Mucosa of descending colon (tissue), 3 donors: ENCODE results near the gene SSR2. TPM values are rescaled to one million over a fixed set of nuclear protein-coding genes. Genes with fewer than 3 reads are reported as not detected.

Experiments used
- ATAC-seq: fragments of 200-7000 bp; cut with Tn5 transposase; one replicate; pipeline ENCODE4 v1.9.1; 2020; ENCODE audit warnings: mild to moderate bottlenecking, moderate library complexity
- DNase-seq, 3 donors: peaks; one replicate each; pipeline ENCODE4 v3.0.0-alpha.2; 2020
- H3K36me3 ChIP-seq: fragments of 200-600 bp; one replicate; pipeline ENCODE4 v1.8.0; 2021; ENCODE audit warnings: low read depth, mild to moderate bottlenecking
- H3K4me1 ChIP-seq: fragments of 200-600 bp; one replicate; pipeline ENCODE4 v1.8.0; 2021; ENCODE audit warnings: low read depth, mild to moderate bottlenecking
- H3K4me3 ChIP-seq: fragments of 200-600 bp; one replicate; pipeline ENCODE4 v1.8.0; 2021; ENCODE audit warnings: mild to moderate bottlenecking
- H3K9me3 ChIP-seq: fragments of 200-600 bp; one replicate; pipeline ENCODE4 v1.8.0; 2021; ENCODE audit warnings: mild to moderate bottlenecking
- CTCF ChIP-seq: fragments of 200-600 bp; IDR thresholded peaks from one replicate; pipeline ENCODE4 v1.8.0; 2022; ENCODE audit warnings: antibody characterized with exemption, mild to moderate bottlenecking
- intact Hi-C, 2 donors: fragments of 100-400 bp; cut with DNase I in 1 of 2; cut with micrococcal nuclease in 1 of 2; formaldehyde crosslinking; loops; one replicate each; pipeline versions ENCODE4 v1.11.0 to v1.11.1; 2022; cut with DNase I, micrococcal nuclease
- total RNA-seq, 3 donors: library from RNA; stranded (reverse); fragmentation: NEBNext Ultra II Directional in 2 of 3; extraction: Animal tissue kit (Norgen Biotek cat#: 25700) in 2 of 3; gene quantifications; one replicate each; pipeline versions ENCODE4 v1.2.1 to v1.2.4, GENCODE V29; 2021 to 2023
- donor health status: DM: no; HTN: no; CAD: no; lungs with moderate emphysema.
- donor health status: DM: no; HTN: no; CAD: no.
- donor health status: DM: no; HTN: yes; CAD: no.

Gene SSR2
- total RNA-seq, 3 donors from 2014 or later: 144 to 203 (median 164) TPM

DNA sequence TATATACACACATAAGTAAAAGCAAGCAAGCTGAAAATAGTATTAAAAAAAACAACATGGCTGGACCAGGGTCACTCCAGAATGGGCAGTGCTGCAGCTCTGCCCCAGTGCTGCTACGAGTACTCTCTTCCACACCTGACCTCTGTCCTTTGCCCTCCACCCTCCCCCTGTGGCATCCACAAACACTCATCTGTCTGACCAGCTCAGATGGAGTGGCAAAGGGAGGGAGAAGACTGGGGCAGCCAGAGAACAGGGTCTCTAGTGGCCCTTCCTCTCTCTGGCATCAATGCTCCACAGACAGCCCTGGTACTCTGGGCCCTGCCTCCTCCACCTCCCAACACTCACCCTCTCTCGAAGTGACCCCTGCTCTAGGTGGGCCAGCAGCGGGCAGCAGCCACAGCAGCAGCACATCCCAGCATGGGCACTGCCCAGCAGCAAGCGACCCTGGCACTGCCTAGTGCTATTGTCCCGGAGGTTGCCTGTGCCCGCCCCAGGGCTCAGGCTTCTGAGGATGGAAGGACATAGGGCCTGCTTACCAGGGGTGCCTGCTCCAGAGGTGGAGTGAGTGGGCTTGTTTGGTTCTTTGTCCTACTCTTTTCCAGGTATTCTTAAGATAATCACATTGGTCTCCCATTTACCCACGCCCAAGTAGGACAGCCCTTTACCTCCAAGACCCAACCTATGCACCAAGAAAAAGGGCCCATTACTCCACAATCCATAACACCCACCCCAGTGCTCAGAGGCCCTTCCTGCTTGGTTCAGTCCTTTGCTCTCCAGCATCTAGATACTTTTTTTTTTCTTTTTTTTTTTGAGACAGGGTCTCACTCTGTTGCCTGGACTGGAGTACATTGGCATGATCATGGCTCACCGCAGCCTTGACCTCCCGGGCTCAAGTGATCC, 48.6 kb downstream of the SSR2 start:
- no peak overlapping the region for H3K4me3 ChIP-seq
- TF ChIP-seq CTCF: no peak
- no peak for ATAC-seq
- intact Hi-C loops: no loop called here
- no peaks in the 10 kb centered on the region for H3K36me3 ChIP-seq
- H3K9me3 ChIP-seq: no peaks in the 10 kb centered on the region
- DNase-seq: no peak
- H3K4me1 ChIP-seq: peaks cover 30% of the 10 kb centered on the region

GRCh38 chr1:155970531-155971167, 50.1 kb downstream of the SSR2 start:
- DNase-seq (peak; percentile 59 to 86 (median 63)), ATAC-seq (peak; percentile 73)
- peaks cover 3% of the 10 kb centered on the region for H3K36me3 ChIP-seq
- H3K4me3 ChIP-seq: no peak overlapping the region
- no peaks in the 10 kb centered on the region for H3K9me3 ChIP-seq
- intact Hi-C loops: no loop called here
- no peak for TF ChIP-seq CTCF
- peaks cover 27% of the 10 kb centered on the region for H3K4me1 ChIP-seq

DNA sequence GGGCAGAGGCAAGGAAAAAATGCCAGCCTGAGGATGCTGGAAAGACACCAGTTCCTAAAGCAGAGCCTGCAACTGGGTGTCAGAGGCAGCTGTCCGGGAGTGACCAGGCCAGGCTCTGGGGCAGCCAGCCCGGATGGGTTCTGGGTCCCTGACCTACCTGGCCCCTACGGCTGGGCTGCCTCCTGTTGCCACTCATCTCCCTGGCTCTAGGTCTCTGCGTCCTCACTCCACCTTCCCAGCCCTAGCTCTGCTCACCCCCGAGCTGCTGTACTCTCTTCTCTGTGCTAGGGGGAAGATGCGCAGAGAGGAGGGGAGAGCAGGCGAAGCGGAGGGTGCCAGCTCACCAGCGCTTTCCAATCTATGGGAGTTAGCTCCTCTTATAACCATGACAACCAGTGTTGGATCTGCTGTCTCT, 51.4 kb downstream of the SSR2 start:
- DNase-seq: no peak
- ATAC-seq: no peak
- Histone ChIP-seq H3K4me3 (no peak overlapping the region), H3K4me1 (peaks cover 23% of the 10 kb centered on the region), H3K9me3 (no peaks in the 10 kb centered on the region), H3K36me3 (peaks cover 7% of the 10 kb centered on the region)
- intact Hi-C loops: no loop called here
- TF ChIP-seq CTCF: no peak

DNA sequence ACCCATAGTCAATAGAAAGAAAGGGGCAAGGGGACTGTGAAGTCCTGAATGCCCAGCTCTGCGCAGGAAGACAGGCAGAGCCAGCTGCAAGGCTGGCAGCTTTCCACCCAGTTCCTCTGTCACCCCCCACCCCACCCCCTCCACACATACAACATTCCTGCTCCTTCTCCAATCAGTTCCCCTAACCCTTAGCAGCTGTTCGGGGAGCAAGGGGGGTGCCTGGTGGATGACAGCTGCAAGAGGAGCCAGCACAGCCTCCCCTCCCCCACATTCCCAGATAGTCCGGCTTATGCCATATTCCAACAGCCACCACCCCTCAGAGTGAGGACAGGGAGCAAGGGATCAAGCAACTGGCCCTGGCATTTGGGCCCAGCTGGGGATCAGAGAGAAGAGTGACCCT, 52.1 kb downstream of the SSR2 start:
- peaks cover 23% of the 10 kb centered on the region for H3K4me1 ChIP-seq
- no peak overlapping the region for H3K4me3 ChIP-seq
- no peaks in the 10 kb centered on the region for H3K9me3 ChIP-seq
- intact Hi-C loops: no loop called here
- H3K36me3 ChIP-seq: peaks cover 10% of the 10 kb centered on the region
- peak; percentile 3 for ATAC-seq
- no peak for TF ChIP-seq CTCF
- no peak for DNase-seq

DNA sequence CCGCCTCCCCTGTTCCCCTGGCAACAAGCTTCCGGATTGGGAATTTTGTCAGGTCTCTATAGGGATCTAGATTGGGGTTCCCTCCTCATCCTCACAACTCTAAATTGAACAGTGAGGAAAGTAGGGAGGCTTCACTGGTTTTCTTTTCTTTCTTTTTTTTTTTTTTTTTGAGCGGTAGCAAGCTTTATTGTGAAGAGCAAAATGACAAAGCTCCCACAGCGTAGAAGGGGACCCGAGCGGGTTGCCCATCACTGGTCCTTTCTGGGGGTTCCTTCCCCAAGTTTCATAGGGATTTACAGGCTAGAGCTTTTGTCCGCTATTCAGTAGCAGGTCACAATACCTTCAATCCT, 52.7 kb downstream of the SSR2 start:
- H3K36me3 ChIP-seq: peaks cover 10% of the 10 kb centered on the region
- peaks cover 21% of the 10 kb centered on the region for H3K4me1 ChIP-seq
- DNase-seq (no peak), ATAC-seq (no peak)
- no peak for TF ChIP-seq CTCF
- H3K9me3 ChIP-seq: no peaks in the 10 kb centered on the region
- intact Hi-C loops: no loop called here
- H3K4me3 ChIP-seq: no peak overlapping the region
